Gastroesophageal sphincter (tissue), 4 donors: ENCODE measurements around the gene AGRN. TPM values are rescaled to one million over a fixed set of nuclear protein-coding genes. Genes with fewer than 3 reads are reported as not detected.

Source experiments
- ATAC-seq: fragments of 150-250 bp; one replicate; pipeline ENCODE4 v1.9.1; 2016; ENCODE audit warnings: mild to moderate bottlenecking, moderate library complexity
- H3K27ac ChIP-seq, 4 donors: fragments of 200-600 bp; sonication (generic) in 3 of 4; 1 replicate in 3 of 4; 2 replicates in 1 of 4; pipeline ENCODE4 v1.5.1; 2016 to 2019
- H3K27me3 ChIP-seq: fragments of 200-600 bp; sonication (generic); one replicate; pipeline ENCODE4 v1.5.1; 2019
- H3K36me3 ChIP-seq, 2 donors: fragments of 200-600 bp; sonication (generic); one replicate each; pipeline ENCODE4 v1.5.1; 2019; ENCODE audit warnings: control low read depth in 1 of 2
- H3K4me1 ChIP-seq, 3 donors: fragments of 200-600 bp; sonication (generic); 1 replicate in 2 of 3; 2 replicates in 1 of 3; pipeline ENCODE4 v1.5.1; 2016 to 2019; ENCODE audit warnings: control low read depth in 2 of 3
- H3K4me3 ChIP-seq, 2 donors: fragments of 200-600 bp; sonication (generic); one replicate each; pipeline ENCODE4 v1.5.1; 2019; ENCODE audit warnings: mild to moderate bottlenecking in 1 of 2, moderate library complexity in 1 of 2
- H3K9me3 ChIP-seq, 3 donors: fragments of 200-600 bp; sonication (generic); one replicate each; pipeline ENCODE4 v1.5.1; 2017 to 2019; ENCODE audit warnings: control low read depth in 2 of 3
- EP300 ChIP-seq: sonication (generic); formaldehyde crosslinking; IDR thresholded peaks from one replicate; pipeline ENCODE4 v1.6.1; 2017; ENCODE audit warnings: antibody characterized with exemption, mild to moderate bottlenecking
- POLR2A ChIP-seq, 2 donors: fragments of 450-650 bp; IDR thresholded peaks; one replicate each; pipeline ENCODE4 v1.6.1; 2017; ENCODE audit warnings: antibody characterized with exemption in 2 of 2, mild to moderate bottlenecking in 2 of 2, moderate library complexity in 1 of 2
- POLR2AphosphoS5 ChIP-seq: sonication (generic); formaldehyde crosslinking; IDR thresholded peaks from one replicate; pipeline ENCODE4 v1.6.1; 2017; ENCODE audit warnings: antibody characterized with exemption
- WGBS, 2 donors: methylation state at CpG; one replicate each; pipeline ENCODE4 v1.1.5; 2018; ENCODE audit warnings: low coverage in 1 of 2; 5-methylcytosine and 5-hydroxymethylcytosine counted together
- total RNA-seq, 4 donors: library from RNA; depleted of rRNA; stranded (reverse); fragments of >200 nt; gene quantifications; one replicate each; pipeline ENCODE4 v1.1.0, GENCODE V29; 2016
- TF ChIP-seq, protein P1 (sequence below), 4 experiments: fragments of 200-600 bp in 2 of 4; fragments of 450-650 bp in 2 of 4; sonication (generic) in 1 of 4; IDR thresholded peaks; one replicate each; pipeline ENCODE4 v1.5.1; 2017 to 2019; ENCODE audit warnings: antibody characterized with exemption in 4 of 4, mild to moderate bottlenecking in 2 of 4, moderate library complexity in 2 of 4

The AGRN gene
- total RNA-seq, 4 donors from 2014 or later = 18.0 to 33.6 (median 23.5) TPM

DNA sequence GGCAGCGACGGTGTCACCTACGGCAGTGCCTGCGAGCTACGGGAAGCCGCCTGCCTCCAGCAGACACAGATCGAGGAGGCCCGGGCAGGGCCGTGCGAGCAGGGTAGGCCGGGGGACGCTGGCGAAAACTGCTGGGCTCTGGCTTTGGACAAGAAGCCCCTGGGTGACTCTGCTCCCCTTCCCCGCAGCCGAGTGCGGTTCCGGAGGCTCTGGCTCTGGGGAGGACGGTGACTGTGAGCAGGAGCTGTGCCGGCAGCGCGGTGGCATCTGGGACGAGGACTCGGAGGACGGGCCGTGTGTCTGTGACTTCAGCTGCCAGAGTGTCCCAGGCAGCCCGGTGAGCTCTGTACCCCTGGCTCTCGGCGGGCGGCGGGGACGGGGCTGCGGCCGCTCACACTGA is 24.0 kb downstream of the AGRN start:
- no peak for ATAC-seq
- Histone ChIP-seq H3K27me3 (no peaks in the 10 kb centered on the region), H3K36me3 (peaks cover 0 to 59% of the 10 kb centered on the region in 2 donors), H3K9me3 (no peaks in the 10 kb centered on the region), H3K27ac (no peak overlapping the region), H3K4me1 (peaks cover 3 to 24% (median 12%) of the 10 kb centered on the region in 3 donors), H3K4me3 (no peak overlapping the region)
- no peak for TF ChIP-seq POLR2A (IDR thresholded peaks at IDR 0.05)
- TF ChIP-seq EP300 = no peak
- TF ChIP-seq POLR2AphosphoS5 = no peak
- no CpG with 5 or more reads among the region's 33 CpGs for WGBS, 2 donors

DNA sequence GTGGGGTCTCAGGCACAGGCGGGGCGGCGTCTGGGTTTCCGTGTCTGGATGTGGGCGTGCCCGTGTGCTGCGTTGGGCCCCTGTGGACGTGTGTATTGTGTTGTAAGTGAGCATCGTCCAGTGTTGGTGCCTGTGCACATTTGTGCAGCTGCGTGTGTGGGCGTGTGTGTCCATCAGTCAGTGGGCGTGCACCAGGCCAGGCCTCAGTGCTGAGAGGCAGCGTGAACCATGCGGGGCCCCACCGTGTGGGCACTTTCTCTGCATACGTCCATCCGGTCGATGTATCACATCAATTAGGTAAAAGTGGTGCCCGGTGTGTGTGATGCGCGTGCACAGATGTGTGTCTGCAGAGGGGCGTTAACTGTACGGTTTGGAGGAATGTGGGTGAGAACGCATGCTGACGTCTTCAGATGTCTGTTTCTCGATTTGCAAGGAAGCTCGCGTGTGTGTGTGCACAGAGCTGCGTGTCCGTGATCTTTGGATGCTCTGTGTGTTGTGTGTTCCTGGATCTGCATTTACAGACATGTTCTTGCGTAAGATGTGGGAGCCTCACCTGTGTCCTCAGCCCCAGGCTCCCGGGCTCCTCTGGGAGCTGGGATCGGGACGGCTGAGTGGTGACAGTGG is 24.6 kb downstream of the AGRN start:
- no peak for ATAC-seq
- no peak for TF ChIP-seq POLR2A (IDR thresholded peaks at IDR 0.05)
- TF ChIP-seq POLR2AphosphoS5 = no peak
- TF ChIP-seq EP300 = no peak
- TF ChIP-seq, protein P1, sequence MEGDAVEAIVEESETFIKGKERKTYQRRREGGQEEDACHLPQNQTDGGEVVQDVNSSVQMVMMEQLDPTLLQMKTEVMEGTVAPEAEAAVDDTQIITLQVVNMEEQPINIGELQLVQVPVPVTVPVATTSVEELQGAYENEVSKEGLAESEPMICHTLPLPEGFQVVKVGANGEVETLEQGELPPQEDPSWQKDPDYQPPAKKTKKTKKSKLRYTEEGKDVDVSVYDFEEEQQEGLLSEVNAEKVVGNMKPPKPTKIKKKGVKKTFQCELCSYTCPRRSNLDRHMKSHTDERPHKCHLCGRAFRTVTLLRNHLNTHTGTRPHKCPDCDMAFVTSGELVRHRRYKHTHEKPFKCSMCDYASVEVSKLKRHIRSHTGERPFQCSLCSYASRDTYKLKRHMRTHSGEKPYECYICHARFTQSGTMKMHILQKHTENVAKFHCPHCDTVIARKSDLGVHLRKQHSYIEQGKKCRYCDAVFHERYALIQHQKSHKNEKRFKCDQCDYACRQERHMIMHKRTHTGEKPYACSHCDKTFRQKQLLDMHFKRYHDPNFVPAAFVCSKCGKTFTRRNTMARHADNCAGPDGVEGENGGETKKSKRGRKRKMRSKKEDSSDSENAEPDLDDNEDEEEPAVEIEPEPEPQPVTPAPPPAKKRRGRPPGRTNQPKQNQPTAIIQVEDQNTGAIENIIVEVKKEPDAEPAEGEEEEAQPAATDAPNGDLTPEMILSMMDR (IDR thresholded peaks at IDR 0.05) = no peak
- 81 to 87% methylated on average over 9 to 14 of the region's 34 CpGs for WGBS, 2 donors
- Histone ChIP-seq H3K36me3 (peaks cover 0 to 64% of the 10 kb centered on the region in 2 donors), H3K27me3 (no peaks in the 10 kb centered on the region), H3K4me3 (no peak overlapping the region), H3K27ac (no peak overlapping the region), H3K4me1 (peaks cover 3 to 18% (median 10%) of the 10 kb centered on the region in 3 donors), H3K9me3 (no peaks in the 10 kb centered on the region)

DNA sequence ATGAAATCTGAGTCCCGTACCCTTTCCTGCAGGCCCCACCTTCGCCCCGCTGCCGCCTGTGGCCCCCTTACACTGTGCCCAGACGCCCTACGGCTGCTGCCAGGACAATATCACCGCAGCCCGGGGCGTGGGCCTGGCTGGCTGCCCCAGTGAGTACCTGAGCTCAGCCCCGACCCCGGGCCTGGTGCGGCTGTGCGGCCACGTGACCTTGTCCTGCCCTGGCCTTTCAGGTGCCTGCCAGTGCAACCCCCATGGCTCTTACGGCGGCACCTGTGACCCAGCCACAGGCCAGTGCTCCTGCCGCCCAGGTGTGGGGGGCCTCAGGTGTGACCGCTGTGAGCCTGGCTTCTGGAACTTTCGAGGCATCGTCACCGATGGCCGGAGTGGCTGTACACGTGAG is 25.2 kb downstream of the AGRN start:
- H3K36me3 ChIP-seq = peaks cover 0 to 69% of the 10 kb centered on the region in 2 donors
- H3K27me3 ChIP-seq = no peaks in the 10 kb centered on the region
- H3K4me3 ChIP-seq = no peak overlapping the region
- no peak overlapping the region for H3K27ac ChIP-seq
- TF ChIP-seq, protein P1 (IDR thresholded peaks at IDR 0.05) = no peak
- TF ChIP-seq POLR2A (IDR thresholded peaks at IDR 0.05) (no peak), EP300 (no peak), POLR2AphosphoS5 (no peak)
- H3K4me1 ChIP-seq = peaks cover 0 to 12% (median 4%) of the 10 kb centered on the region in 3 donors
- WGBS, 2 donors = 83% methylated on average over 1 of the region's 23 CpGs; no CpG with 5 or more reads in 1 of the 2 donors
- H3K9me3 ChIP-seq = no peaks in the 10 kb centered on the region
- ATAC-seq = no peak

DNA sequence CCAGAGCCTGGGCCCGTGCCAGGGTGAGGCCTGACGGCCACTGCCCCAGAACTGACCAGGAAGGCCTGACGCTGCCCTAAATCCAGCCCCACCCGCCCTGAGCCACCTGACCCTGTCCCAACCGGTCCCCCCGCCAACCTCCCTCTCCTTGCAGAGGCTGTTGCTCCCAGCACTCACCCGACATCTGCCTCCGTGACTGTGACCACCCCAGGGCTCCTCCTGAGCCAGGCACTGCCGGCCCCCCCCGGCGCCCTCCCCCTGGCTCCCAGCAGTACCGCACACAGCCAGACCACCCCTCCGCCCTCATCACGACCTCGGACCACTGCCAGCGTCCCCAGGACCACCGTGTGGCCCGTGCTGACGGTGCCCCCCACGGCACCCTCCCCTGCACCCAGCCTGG is 26.3 kb downstream of the AGRN start:
- no peak for ATAC-seq
- Histone ChIP-seq H3K36me3 (peaks cover 0 to 81% of the 10 kb centered on the region in 2 donors), H3K27me3 (no peaks in the 10 kb centered on the region), H3K9me3 (no peaks in the 10 kb centered on the region), H3K4me1 (peaks cover 0 to 3% (median 0%) of the 10 kb centered on the region in 3 donors), H3K27ac (no peak overlapping the region), H3K4me3 (no peak overlapping the region)
- TF ChIP-seq POLR2AphosphoS5 = no peak
- TF ChIP-seq, protein P1 (IDR thresholded peaks at IDR 0.05) = no peak
- no peak for TF ChIP-seq POLR2A (IDR thresholded peaks at IDR 0.05)
- TF ChIP-seq EP300 = no peak
- WGBS, 2 donors = 90% methylated on average over 8 of the region's 20 CpGs; no CpG with 5 or more reads in 1 of the 2 donors

DNA sequence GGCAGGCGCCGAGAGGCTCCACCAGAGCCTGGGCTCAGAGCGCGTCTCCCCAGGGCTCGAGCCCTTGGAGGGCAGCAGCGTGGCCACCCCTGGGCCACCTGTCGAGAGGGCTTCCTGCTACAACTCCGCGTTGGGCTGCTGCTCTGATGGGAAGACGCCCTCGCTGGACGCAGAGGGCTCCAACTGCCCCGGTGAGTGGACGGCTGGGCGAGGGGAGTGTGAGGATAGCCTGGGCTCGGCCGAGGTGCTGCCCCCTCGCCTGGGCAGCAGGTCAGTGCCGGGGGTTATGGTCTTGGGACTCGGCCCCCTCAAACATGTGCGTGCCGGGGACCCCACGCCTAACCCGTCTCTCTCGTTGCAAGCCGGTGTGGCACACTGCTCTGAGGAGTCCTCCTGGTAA is 26.8 kb downstream of the AGRN start:
- ATAC-seq = no peak
- no peak for TF ChIP-seq EP300
- TF ChIP-seq POLR2AphosphoS5 = no peak
- TF ChIP-seq, protein P1 (IDR thresholded peaks at IDR 0.05) = no peak
- TF ChIP-seq POLR2A (IDR thresholded peaks at IDR 0.05) = no peak

More for the DNA sequence above, 26.8 kb downstream of the AGRN start:
- Histone ChIP-seq H3K4me3 (no peak overlapping the region), H3K9me3 (no peaks in the 10 kb centered on the region), H3K27me3 (no peaks in the 10 kb centered on the region), H3K27ac (no peak overlapping the region), H3K4me1 (no peaks in the 10 kb centered on the region), H3K36me3 (peaks cover 0 to 86% of the 10 kb centered on the region in 2 donors)
- 93% methylated on average over 5 of the region's 26 CpGs; no CpG with 5 or more reads in 1 of the 2 donors for WGBS, 2 donors
